HFF-Myc (cell line): ENCODE results near the gene RALGPS2.

Experiments used
- DNase-seq: peaks from one replicate; pipeline ENCODE4 v3.0.0-alpha.2; 2011; ENCODE audit warnings: low read depth; ENCODE audit errors: extremely low read depth
- H3K4me3 ChIP-seq: replicated peaks from 2 replicates; pipeline ENCODE4 v1.5.1; 2011; ENCODE audit warnings: low read depth, mild to moderate bottlenecking, control low read depth, low read length
- TF ChIP-seq, protein P1 (sequence below): IDR thresholded peaks from 2 replicates; pipeline ENCODE4 v1.5.1; 2012; ENCODE audit warnings: mild to moderate bottlenecking, low read depth, low read length, control low read depth; ENCODE audit errors: missing control alignments

Gene RALGPS2

DNA sequence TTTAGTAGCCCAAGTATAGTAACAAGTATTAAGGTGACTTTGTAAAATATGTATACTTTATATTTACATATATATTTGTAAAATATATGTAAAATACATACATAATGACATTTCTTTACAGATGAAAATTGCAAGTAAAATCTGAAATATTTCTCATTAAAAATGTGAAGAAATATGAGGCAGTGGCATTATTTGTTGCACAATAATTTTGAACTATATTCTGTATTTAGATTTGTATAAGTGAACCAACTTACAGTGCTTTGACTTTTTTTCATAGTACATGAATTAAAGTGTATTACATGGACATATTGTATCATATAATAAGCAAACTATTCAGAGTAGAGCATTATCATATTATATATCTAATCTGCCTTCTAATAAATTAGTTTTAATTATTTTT, 85.5 kb downstream of the RALGPS2 start:
- TF ChIP-seq, protein P1, sequence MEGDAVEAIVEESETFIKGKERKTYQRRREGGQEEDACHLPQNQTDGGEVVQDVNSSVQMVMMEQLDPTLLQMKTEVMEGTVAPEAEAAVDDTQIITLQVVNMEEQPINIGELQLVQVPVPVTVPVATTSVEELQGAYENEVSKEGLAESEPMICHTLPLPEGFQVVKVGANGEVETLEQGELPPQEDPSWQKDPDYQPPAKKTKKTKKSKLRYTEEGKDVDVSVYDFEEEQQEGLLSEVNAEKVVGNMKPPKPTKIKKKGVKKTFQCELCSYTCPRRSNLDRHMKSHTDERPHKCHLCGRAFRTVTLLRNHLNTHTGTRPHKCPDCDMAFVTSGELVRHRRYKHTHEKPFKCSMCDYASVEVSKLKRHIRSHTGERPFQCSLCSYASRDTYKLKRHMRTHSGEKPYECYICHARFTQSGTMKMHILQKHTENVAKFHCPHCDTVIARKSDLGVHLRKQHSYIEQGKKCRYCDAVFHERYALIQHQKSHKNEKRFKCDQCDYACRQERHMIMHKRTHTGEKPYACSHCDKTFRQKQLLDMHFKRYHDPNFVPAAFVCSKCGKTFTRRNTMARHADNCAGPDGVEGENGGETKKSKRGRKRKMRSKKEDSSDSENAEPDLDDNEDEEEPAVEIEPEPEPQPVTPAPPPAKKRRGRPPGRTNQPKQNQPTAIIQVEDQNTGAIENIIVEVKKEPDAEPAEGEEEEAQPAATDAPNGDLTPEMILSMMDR = no peak
- no peak overlapping the region for H3K4me3 ChIP-seq
- DNase-seq = no peak

DNA sequence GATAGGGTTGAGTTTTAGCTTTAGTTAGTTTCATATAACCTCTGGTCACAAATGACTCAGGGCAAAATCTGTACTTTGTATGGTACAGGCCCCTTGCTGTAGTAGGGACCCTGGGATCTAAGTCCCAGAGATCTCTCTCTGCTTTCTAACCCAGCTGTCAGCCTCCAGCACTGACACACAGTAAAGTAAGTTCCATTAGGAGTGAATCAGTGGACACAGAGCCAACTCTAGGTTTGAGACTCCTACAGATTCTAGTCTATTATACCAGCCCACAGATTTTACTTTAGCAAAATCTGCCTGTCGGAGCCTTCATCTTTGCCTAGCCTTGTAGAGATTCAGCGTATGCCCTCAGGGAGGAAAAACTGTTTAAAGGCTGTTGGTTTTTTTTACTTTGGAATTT, 93.4 kb downstream of the RALGPS2 start:
- TF ChIP-seq, protein P1 = no peak
- no peak for DNase-seq
- no peak overlapping the region for H3K4me3 ChIP-seq

DNA sequence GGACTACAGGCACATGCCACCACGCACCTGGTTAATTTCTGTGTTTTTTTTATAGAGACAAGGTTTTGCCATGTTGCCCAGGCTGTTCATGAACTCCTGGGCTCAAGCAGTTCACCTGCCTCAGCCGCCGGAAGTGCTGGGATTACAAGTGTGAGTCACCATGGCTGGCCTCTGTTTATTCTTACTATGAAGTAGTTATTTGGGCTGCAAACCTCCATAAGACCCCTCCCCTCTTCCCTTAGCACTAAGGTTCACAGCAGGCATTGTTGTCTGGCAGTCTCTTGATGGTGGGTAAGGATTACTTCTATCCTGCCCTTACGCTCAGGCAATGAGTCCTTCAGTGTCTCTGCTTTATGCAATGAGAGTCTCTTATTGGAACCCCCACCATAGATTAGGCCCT, 94.1 kb downstream of the RALGPS2 start:
- TF ChIP-seq, protein P1 = no peak
- H3K4me3 ChIP-seq = no peak overlapping the region
- no peak for DNase-seq

DNA sequence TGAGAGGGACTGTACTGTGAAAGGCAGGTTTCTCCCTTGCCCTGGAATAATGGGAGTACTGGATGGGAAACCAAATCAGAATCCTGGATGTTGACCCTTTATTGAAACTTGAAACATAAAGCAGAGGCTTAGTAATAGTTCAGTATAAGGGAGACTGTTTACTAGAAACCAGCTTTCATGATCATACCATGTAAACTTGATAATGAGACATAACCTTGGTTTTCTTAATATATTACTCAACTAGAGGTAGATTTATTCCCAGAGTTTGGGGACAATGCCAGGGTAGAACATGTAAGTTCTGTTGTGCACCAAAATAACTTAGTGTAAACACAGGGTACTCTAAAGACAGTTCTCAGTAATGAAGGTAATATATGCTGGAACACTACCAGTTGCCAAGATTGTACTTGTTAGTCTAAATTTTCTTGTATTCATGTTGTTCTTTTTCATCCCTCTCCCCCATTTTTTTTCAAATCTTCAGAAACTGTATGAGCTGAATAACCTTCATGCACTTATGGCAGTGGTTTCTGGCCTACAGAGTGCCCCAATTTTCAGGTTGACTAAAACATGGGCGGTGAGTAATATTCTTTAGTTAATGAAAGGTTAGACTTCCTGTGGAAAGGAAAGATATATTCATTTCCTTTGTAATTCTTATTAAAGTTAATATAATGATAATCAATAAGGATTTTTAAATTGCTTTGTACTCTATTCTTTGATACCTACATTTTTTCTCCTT, 96.3 kb downstream of the RALGPS2 start:
- no peak overlapping the region for H3K4me3 ChIP-seq

DNA sequence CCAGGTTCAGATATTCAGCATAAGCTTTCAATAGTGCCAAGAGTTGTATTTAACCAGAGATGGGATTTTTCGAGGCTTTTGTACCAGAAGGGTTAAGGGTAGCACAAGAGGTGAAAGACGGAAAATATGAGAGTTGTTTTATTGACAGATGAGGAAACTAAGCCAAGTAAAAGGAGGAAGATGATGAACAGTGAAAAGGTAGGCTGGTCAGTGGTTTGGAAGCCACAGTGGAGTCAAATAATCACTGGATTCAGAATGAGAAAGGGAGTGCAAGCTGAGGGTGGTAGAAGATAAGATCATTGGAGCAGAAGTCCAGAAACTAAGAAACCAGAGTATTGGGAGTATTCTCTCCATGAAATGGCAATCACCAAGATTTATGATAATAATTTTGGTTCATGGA, 100.1 kb downstream of the RALGPS2 start:
- no peak for DNase-seq
- TF ChIP-seq, protein P1 = no peak
- no peak overlapping the region for H3K4me3 ChIP-seq

More for the DNA sequence above, 96.3 kb downstream of the RALGPS2 start:
- DNase-seq = no peak
- TF ChIP-seq, protein P1 = no peak

DNA sequence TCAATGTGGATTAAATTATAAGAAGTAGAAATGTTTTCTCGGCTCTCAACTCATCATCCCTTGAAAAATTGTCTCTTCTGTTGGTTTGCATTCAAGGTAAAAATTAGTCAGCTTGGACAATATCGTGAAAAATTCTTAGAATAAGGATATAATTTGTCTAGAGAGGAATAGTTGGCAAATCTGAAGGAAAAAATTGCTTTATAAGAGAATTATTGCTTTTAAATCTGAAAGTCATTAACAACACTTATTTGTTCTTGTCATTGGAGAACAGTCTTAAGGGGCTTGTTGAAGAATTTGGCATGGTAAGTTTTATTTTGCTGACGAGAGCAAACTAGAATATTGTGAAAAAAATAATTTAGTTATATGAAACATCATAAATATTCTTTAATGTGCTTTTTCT, 119.4 kb downstream of the RALGPS2 start:
- TF ChIP-seq, protein P1 = no peak
- no peak for DNase-seq

DNA sequence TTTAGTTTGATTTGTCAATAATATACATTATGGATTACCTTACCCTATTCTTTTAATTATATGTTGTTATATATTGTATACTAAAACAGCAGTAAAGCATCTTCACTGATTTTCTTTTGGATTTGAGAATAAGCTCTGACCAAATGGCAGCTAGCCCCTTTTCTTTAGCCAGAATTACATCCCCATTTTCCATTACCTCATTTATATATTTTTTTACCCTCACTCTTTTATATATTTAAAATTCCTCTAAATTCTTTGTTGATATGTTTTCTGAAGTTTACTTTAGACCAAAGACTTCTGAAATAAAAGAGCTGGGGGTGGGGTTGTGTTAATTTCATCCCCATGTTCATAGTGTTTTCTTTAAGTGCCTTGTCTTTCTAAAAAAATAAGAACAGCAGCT, 121.3 kb downstream of the RALGPS2 start:
- TF ChIP-seq, protein P1 = no peak
- no peak overlapping the region for H3K4me3 ChIP-seq
- DNase-seq = no peak

More for the DNA sequence above, 119.4 kb downstream of the RALGPS2 start:
- no peak overlapping the region for H3K4me3 ChIP-seq
